ENCODE results near the gene MRAP2. TPM values are rescaled to one million over a fixed set of nuclear protein-coding genes. Genes with fewer than 3 reads are reported as not detected.

The MRAP2 gene
- total and polyA plus RNA-seq, 2 donors (not counting 1 experiment from before 2014, with no cell fraction given), result 0.03 to 0.17 TPM

GRCh38 chr6:84061174-84061573 is 27.6 kb downstream of the MRAP2 start:
- no peak overlapping the region for H3K9ac ChIP-seq (ENCODE audit: insufficient read depth, low read length)
- H4K20me1 ChIP-seq (ENCODE audit: control insufficient read depth, extremely low read depth, insufficient read depth, low read length), result no peaks in the 10 kb centered on the region
- no peaks in the 10 kb centered on the region for H3K36me3 ChIP-seq (ENCODE audit: control insufficient read depth, insufficient read depth, low read length)
- no peaks in the 10 kb centered on the region for H3K9me3 ChIP-seq (ENCODE audit: control insufficient read depth, insufficient read depth, low read depth, low read length)
- no peak for TF ChIP-seq EZH2 (IDR thresholded peaks at IDR 0.05; ENCODE audit: low read length, missing control alignments)
- TF ChIP-seq, protein P1, sequence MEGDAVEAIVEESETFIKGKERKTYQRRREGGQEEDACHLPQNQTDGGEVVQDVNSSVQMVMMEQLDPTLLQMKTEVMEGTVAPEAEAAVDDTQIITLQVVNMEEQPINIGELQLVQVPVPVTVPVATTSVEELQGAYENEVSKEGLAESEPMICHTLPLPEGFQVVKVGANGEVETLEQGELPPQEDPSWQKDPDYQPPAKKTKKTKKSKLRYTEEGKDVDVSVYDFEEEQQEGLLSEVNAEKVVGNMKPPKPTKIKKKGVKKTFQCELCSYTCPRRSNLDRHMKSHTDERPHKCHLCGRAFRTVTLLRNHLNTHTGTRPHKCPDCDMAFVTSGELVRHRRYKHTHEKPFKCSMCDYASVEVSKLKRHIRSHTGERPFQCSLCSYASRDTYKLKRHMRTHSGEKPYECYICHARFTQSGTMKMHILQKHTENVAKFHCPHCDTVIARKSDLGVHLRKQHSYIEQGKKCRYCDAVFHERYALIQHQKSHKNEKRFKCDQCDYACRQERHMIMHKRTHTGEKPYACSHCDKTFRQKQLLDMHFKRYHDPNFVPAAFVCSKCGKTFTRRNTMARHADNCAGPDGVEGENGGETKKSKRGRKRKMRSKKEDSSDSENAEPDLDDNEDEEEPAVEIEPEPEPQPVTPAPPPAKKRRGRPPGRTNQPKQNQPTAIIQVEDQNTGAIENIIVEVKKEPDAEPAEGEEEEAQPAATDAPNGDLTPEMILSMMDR (conservative IDR thresholded peaks at IDR 0.05 in 1 of 2, IDR thresholded peaks at IDR 0.05 in 1 of 2; ENCODE audit: low read depth in 1 of 2, low read length in 2 of 2), result no peak
- no peak overlapping the region for H3K4me3 ChIP-seq (replicated peaks in 1 of 4; ENCODE audit: control extremely low read depth in 1 of 4, insufficient read depth in 1 of 4, low read depth in 3 of 4, low read length in 4 of 4)
- no peaks in the 10 kb centered on the region for H3K79me2 ChIP-seq (ENCODE audit: control insufficient read depth, insufficient read depth, low read length)
- no peaks in the 10 kb centered on the region for H3K27me3 ChIP-seq (ENCODE audit: control insufficient read depth, insufficient read depth, low read length)
- H3K4me2 ChIP-seq (ENCODE audit: extremely low read depth, insufficient read depth, low read length), result no peak overlapping the region
- H2AFZ ChIP-seq (ENCODE audit: low read length), result no peak overlapping the region
- no peak overlapping the region for H3K27ac ChIP-seq (ENCODE audit: insufficient read depth, low read length)
- H3K4me1 ChIP-seq (ENCODE audit: control insufficient read depth, extremely low read depth, insufficient read depth, low read length), result no peaks in the 10 kb centered on the region
- no peak for DNase-seq (ENCODE audit: low read depth in 2 of 2)

DNA sequence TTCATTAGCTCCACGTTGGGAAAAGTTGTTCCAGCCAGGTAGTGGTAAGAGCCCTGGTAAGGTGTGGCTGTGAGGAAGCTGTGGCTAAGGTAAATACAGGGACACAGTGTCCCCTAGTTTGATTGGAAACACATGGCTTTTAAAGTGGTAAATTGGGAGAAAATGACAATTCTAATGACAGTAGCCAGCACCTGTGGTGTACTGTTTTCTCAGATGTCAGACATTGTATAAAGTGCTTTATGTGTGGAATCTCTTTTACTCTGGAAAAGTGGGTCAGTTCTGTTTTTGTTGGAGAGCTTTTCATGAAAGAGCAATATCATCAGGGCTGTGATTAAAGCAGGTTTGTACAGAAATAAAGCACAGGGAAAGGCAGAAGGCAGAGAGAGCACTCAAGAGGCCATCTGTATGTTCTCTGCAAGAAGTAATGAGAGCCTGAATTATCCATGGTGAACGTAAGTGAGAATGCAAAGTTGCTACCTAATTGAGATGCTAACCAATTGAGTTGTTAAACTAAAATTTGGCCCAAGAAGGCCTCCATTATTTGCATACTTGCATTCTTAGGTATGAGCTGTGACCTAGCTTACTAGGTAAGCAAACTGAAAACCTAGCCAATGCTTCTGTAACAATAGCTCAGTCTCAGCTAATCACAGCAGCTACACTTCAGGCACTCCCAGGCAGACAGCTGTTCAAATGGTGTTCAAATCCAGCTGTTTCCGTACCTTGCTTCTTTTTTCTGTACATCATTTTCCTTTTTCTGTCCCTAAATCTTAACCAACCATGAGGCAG is 28.2 kb downstream of the MRAP2 start:
- no peaks in the 10 kb centered on the region for H3K9me3 ChIP-seq (ENCODE audit: control insufficient read depth, insufficient read depth, low read depth, low read length)
- H3K9ac ChIP-seq (ENCODE audit: insufficient read depth, low read length), result no peak overlapping the region
- H3K36me3 ChIP-seq (ENCODE audit: control insufficient read depth, insufficient read depth, low read length), result no peaks in the 10 kb centered on the region
- no peak overlapping the region for H3K27ac ChIP-seq (ENCODE audit: insufficient read depth, low read length)
- no peaks in the 10 kb centered on the region for H4K20me1 ChIP-seq (ENCODE audit: control insufficient read depth, extremely low read depth, insufficient read depth, low read length)
- TF ChIP-seq EZH2 (IDR thresholded peaks at IDR 0.05; ENCODE audit: low read length, missing control alignments), result no peak
- TF ChIP-seq, protein P1 (conservative IDR thresholded peaks at IDR 0.05 in 1 of 2, IDR thresholded peaks at IDR 0.05 in 1 of 2; ENCODE audit: low read depth in 1 of 2, low read length in 2 of 2), result no peak
- no peaks in the 10 kb centered on the region for H3K4me1 ChIP-seq (ENCODE audit: control insufficient read depth, extremely low read depth, insufficient read depth, low read length)
- H2AFZ ChIP-seq (ENCODE audit: low read length), result no peak overlapping the region
- no peak overlapping the region for H3K4me3 ChIP-seq (replicated peaks in 1 of 4; ENCODE audit: control extremely low read depth in 1 of 4, insufficient read depth in 1 of 4, low read depth in 3 of 4, low read length in 4 of 4)
- DNase-seq (ENCODE audit: low read depth in 2 of 2), result no peak
- no peaks in the 10 kb centered on the region for H3K79me2 ChIP-seq (ENCODE audit: control insufficient read depth, insufficient read depth, low read length)
- no peaks in the 10 kb centered on the region for H3K27me3 ChIP-seq (ENCODE audit: control insufficient read depth, insufficient read depth, low read length)
- no peak overlapping the region for H3K4me2 ChIP-seq (ENCODE audit: extremely low read depth, insufficient read depth, low read length)

- TF ChIP-seq, protein P1 (conservative IDR thresholded peaks at IDR 0.05 in 1 of 2, IDR thresholded peaks at IDR 0.05 in 1 of 2; ENCODE audit: low read depth in 1 of 2, low read length in 2 of 2), result no peak
- no peak for TF ChIP-seq EZH2 (IDR thresholded peaks at IDR 0.05; ENCODE audit: low read length, missing control alignments)
- Histone ChIP-seq H3K4me1 (ENCODE audit: control insufficient read depth, extremely low read depth, insufficient read depth, low read length) (no peaks in the 10 kb centered on the region), H3K9me3 (ENCODE audit: control insufficient read depth, insufficient read depth, low read depth, low read length) (no peaks in the 10 kb centered on the region), H3K79me2 (ENCODE audit: control insufficient read depth, insufficient read depth, low read length) (no peaks in the 10 kb centered on the region), H2AFZ (ENCODE audit: low read length) (no peak overlapping the region), H3K9ac (ENCODE audit: insufficient read depth, low read length) (no peak overlapping the region), H3K27me3 (ENCODE audit: control insufficient read depth, insufficient read depth, low read length) (no peaks in the 10 kb centered on the region), H3K4me2 (ENCODE audit: extremely low read depth, insufficient read depth, low read length) (no peak overlapping the region), H3K27ac (ENCODE audit: insufficient read depth, low read length) (no peak overlapping the region), H4K20me1 (ENCODE audit: control insufficient read depth, extremely low read depth, insufficient read depth, low read length) (no peaks in the 10 kb centered on the region), H3K4me3 (replicated peaks in 1 of 4; ENCODE audit: control extremely low read depth in 1 of 4, insufficient read depth in 1 of 4, low read depth in 3 of 4, low read length in 4 of 4) (no peak overlapping the region), H3K36me3 (ENCODE audit: control insufficient read depth, insufficient read depth, low read length) (no peaks in the 10 kb centered on the region)
- no peak for DNase-seq (ENCODE audit: low read depth in 2 of 2)
Measured at GRCh38 chr6:84062519-84063154, 29.1 kb downstream of the MRAP2 start.
